WTC11 (cell line): ENCODE results near the gene ST6GALNAC2.

Experiments used
- CTCF ChIP-seq: fragments of 200-600 bp; IDR thresholded peaks from 2 replicates; pipeline ENCODE4 v1.8.0; 2022; ENCODE audit warnings: antibody characterized with exemption
- FOXP1 ChIP-seq: sonication (generic); formaldehyde crosslinking; IDR thresholded peaks from 2 replicates; pipeline ENCODE4 v1.8.0; 2022; ENCODE audit warnings: missing genetic modification reagents, mild to moderate bottlenecking, moderate library complexity, borderline replicate concordance
- USF2 ChIP-seq: sonication (generic); formaldehyde crosslinking; IDR thresholded peaks from 2 replicates; pipeline ENCODE4 v1.8.1; 2023; ENCODE audit warnings: mild to moderate bottlenecking, missing genetic modification reagents, moderate library complexity

- TF ChIP-seq CTCF (no peak), USF2 (no peak), FOXP1 (no peak)
Measured at GRCh38 chr17:76582660-76583059, 3.0 kb downstream of the ST6GALNAC2 start.
